DOHH2 (cell line): Measurements from ENCODE around the gene ATXN7L1.

Source experiments
- EZH2phosphoT487 ChIP-seq: fragments of 200-600 bp; sonication (generic); IDR thresholded peaks from 2 replicates; pipeline ENCODE4 v1.6.1; 2017; ENCODE audit warnings: borderline replicate concordance, mild to moderate bottlenecking, antibody characterized with exemption, low read length, moderate library complexity, mixed read lengths
- TF ChIP-seq, protein P1 (sequence below): fragments of 200-600 bp; sonication (generic); IDR thresholded peaks from one replicate; pipeline ENCODE4 v1.5.1; 2014; ENCODE audit warnings: antibody characterized with exemption, mild to moderate bottlenecking, low read depth, low read length; ENCODE audit not compliant: poor library complexity, severe bottlenecking

DNA sequence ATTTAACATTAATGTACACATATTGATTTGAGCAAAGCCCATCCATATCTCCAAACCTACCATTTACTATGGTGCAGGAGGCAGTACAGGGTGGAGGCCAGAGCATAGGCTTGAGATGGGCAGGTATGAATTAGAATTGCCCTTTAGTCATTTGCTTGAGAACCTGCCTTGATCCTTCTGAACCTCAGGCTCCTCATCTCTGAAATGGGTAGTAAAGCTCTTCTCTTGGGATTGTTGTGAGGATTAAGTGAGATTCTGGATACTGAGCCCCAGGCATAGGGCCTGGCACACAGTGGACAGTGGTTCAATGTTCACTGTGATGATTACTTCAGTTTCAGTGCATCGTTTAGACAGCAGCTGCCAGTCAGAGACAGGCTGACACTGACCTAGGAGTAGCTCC, 5.0 kb upstream of the ATXN7L1 start:
- TF ChIP-seq, protein P1, sequence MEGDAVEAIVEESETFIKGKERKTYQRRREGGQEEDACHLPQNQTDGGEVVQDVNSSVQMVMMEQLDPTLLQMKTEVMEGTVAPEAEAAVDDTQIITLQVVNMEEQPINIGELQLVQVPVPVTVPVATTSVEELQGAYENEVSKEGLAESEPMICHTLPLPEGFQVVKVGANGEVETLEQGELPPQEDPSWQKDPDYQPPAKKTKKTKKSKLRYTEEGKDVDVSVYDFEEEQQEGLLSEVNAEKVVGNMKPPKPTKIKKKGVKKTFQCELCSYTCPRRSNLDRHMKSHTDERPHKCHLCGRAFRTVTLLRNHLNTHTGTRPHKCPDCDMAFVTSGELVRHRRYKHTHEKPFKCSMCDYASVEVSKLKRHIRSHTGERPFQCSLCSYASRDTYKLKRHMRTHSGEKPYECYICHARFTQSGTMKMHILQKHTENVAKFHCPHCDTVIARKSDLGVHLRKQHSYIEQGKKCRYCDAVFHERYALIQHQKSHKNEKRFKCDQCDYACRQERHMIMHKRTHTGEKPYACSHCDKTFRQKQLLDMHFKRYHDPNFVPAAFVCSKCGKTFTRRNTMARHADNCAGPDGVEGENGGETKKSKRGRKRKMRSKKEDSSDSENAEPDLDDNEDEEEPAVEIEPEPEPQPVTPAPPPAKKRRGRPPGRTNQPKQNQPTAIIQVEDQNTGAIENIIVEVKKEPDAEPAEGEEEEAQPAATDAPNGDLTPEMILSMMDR = no peak
- no peak for TF ChIP-seq EZH2phosphoT487
